HPDE6-E6E7 (cell line): ENCODE measurements around the gene TBX4.
"Not testable (repeated sequence)": the region's sequence is repeated elsewhere in the genome, so short reads cannot be mapped to it uniquely, and the experiment has no call there.

Source experiments
- DNase-seq: peaks from one replicate; pipeline ENCODE4 v3.0.0; 2011; ENCODE audit warnings: missing footprints; ENCODE audit errors: extremely low spot score

TBX4 gene

DNA sequence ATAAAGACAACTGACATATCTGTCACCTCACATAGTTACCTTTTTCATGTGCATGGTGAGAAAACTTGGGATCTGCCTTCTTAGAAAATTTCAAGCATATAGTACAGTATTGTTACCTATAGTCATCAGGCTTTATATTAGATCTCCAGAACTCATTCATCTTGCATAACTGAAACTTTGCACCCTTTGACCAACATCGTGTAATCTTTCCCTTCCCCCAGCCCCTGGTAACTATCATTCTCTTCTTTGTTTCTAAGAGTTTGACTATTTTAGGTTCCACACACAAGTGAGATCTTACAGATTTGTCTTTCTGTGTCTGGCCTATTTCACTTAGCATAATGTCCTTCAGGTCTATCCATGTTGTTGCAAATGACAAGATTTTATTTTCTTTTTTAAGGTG lies 22.9 kb upstream of the TBX4 start:
- no peak for DNase-seq

GRCh38 chr17:61429831-61430230 lies 22.4 kb upstream of the TBX4 start:
- DNase-seq: not testable (repeated sequence)

- no peak for DNase-seq
Measured at GRCh38 chr17:61431594-61432311, 20.5 kb upstream of the TBX4 start.

GRCh38 chr17:61436273-61436672 lies 15.9 kb upstream of the TBX4 start:
- DNase-seq: no peak

DNA sequence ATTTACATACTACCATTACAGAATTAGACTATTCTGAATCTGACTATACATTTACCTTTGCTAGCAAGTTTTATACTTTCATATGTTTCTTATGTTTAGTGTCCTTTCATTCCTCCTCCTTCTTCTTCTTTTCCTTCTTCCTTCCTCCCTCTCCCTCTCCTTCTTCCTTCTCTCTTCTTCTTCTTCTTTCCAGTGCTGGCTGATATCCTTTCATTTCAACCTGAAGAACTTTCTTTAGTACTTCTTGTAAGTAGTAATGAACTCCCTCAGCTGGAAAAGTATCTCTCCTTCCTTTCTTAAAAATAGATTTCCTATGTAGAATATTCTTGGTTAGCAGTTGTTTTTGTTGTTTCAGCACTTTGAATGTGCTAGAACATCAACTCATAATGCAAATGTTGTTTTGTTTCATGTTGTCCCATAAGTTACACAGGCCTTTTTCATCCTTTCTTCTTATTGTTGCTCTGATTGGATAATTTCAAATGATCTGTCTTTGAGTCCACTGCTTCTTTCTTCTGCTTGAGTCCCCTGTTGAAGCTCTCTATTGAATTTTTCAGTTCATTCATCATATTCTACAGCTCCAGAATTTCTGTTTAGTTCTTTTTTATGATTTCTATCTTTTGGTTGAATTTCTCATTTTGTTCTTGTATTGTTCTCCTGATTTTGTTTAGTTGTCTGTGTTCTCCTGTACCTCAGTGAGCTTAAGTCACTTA lies 15.1 kb upstream of the TBX4 start:
- no peak for DNase-seq

DNA sequence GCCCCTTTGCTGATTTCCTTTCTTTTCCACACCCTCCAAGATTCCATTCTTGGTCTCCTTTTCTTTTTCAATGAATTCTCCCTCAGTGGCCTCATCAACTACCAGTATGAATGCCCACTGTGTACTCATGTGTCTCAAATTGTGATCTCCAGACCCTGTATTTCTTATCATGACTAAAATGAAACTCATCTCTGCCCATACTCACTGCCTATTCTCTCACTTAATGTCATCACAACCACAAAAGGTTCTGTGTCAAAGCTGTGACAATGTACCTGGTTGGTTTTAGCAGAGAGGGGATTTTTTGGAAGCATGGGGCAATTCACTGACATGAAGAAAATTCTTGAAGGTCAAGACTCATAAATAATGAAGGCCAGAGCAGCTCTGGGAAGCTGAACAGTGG lies 11.5 kb upstream of the TBX4 start:
- DNase-seq: no peak

DNA sequence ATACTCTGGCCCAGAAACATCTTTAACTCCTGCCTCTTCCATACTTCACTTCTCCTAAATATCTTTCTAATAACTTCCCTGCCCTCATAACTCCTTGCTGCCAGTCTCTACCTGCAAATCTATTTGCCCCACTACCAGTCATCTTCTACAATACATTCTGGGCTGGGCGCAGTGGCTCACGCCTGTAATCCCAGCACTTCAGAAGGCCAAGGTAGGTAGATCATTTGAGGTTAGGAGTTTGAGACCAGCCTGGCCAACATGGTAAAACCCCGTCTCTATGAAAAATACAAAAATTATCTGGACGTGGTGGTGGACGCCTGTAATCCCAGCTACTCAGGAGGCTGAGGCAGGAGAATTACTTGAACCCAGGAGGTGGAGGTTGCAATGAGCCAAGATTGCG lies 10.7 kb upstream of the TBX4 start:
- DNase-seq: not testable (repeated sequence)

GRCh38 chr17:61442136-61442775 lies 10.0 kb upstream of the TBX4 start:
- no peak for DNase-seq

GRCh38 chr17:61442878-61443474 lies 9.2 kb upstream of the TBX4 start:
- DNase-seq: no peak

DNA sequence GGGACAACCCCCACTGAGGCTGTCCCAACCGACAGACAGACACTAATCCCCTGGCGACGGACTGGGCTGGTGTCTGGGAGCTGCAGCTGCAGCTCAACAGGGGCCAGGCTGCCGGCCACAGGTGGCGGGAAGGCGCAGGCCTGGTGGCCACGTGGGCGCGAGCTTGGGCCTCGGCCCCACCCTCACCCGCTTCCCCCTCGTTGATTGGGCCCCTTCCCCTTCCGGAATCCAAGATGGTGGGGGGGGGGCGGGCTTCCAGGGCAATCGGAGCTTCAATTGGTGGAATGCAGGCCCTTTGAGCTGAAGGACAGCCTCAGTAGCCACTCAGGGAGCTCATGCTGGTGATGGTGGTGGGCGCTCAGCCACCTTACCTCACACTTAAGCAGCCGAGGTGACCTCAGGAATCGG lies 8.7 kb upstream of the TBX4 start:
- no peak for DNase-seq

GRCh38 chr17:61444075-61444474 lies 8.1 kb upstream of the TBX4 start:
- DNase-seq: no peak

DNA sequence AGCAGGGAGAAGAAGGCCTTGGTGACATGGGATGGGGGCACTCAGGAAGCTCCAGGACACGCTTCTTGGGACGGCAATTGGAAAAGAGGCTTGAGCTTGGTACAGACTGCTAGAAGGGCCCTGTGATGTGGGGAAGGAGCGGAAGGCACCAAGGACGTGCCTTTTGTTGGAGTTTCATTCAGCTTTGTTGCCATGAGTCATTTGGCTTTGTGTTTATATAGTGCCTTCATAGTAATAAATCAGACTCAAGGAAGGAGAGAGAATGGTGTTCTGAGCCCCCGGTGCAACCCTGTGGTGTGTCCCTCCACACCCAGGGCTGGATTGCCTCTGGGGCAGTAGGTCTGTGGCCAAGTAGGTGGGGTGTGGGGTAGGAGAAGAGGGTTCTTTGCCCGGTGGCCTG lies 7.4 kb upstream of the TBX4 start:
- DNase-seq: no peak

- DNase-seq: no peak
Measured at GRCh38 chr17:61447358-61447757, 4.9 kb upstream of the TBX4 start.

DNA sequence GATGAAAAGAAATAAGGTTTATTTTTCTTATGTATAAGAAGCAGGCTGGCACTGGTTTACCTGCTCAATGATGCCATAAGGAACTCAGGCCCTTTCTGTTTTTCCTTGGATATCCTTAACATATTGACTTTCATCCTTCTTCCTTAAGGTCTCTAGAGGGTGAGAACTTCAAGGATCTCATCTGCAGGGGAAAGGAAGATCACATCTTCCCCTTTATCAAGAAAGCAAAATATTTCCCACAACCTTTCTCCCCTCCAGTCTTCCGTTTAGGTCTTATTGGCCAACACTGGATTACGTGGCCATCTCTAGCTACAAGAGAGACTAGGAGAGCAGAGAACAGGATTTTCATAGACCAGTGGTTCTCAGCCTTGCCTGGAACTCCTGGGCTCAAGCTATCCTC lies 4.2 kb upstream of the TBX4 start:
- no peak for DNase-seq

GRCh38 chr17:61449140-61449539 lies 3.1 kb upstream of the TBX4 start:
- not testable (repeated sequence) for DNase-seq

DNA sequence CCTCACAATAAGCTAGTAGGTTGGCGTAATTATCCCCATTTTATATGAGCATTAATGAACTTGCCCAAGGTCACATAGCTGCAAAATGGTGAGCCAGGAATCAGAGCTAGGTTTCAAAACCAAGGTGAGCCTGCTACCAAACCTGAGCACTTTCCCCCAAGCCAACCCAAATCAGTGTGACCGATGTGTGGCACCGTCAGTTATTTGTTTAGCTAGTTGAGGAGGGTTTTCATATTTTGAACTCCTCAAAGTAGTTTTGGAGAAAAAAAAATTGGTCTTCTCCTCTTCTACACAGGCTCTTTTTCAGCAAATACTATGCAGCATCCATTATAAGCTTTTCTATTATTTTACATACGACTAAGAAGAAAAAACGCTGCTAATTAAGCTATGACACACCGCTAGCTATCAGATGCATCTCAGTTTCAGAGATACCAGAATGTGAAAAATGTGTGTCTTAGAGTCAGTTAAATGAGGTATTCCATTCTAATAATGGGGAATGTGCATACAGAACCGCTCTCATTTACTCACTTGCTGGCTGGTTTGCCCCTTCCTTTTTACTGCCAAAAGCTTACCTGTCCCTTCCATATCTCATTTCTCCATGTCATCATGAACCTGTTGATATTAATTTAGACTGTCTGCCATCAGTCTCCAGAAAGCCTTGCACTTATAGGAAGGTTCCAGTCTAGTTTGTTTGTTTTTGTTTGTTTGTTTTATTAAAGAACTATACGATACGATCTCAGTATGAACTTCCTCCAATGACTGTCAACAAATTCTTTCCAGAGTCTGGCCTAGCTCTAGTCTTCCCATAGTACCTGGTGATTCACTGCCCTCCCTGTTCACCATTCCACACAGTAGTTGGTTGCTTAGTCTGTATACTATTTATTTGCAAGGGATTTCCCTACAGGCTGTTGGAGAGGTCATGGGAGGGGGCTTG lies 2.2 kb upstream of the TBX4 start:
- DNase-seq: no peak

- no peak for DNase-seq
Measured at GRCh38 chr17:61450641-61451537, 1.3 kb upstream of the TBX4 start.

DNA sequence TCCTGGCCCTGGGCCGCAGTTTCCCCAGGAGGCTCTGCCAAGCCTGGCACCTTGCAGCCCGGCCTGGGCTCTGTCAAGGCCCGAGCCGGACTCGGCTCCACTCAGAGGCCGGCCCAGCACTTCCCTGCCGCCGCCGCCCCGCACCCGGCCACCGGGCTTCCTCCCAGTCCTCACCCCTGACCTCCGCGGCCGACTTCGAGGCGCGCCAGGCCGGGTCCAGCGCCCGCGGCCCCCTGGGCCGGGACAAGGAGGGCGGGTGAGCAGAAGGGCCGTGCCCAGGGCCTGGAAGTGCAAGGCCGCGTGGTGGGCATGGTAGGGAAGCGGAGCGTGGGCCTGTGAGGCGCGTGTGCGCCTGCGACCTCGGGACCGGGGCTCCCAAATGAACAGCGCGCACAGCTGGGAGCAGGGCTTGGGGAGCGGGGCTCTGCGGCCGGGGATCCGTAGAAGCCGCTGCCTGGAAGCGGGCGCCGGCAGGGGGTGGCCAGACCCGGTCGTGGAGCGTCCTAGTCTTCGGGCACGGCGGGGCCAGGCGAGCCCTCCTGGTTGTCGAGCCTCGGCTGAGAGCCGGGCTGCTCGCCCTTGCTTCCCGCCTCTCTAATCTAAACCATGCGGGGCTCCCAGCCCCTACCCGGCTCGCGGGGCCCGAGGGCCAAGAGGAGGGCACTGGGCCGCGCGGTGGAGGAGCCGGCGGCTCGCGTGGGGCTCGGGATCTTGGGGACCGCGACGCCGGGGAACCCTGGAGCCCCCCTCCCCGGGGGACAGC lies 503 bp upstream of the TBX4 start:
- no peak for DNase-seq

GRCh38 chr17:61453566-61454380 lies 1.6 kb downstream of the TBX4 start:
- DNase-seq: no peak
